Endodermal cell (in vitro differentiated cells): Measurements from ENCODE around the gene STXBP5. TPM values are rescaled to one million over a fixed set of nuclear protein-coding genes. Genes with fewer than 3 reads are reported as not detected.
"Not testable (repeated sequence)": the region's sequence is repeated elsewhere in the genome, so short reads cannot be mapped to it uniquely, and the experiment has no call there.

ENCODE experiments used
- DNase-seq: peaks from one replicate; pipeline ENCODE4 v3.0.0-alpha.2; 2017
- H3K27ac ChIP-seq: 2 replicates; pipeline ENCODE4 v1.5.1; 2013; ENCODE audit warnings: mild to moderate bottlenecking, low read depth, low read length, moderate library complexity
- H3K27me3 ChIP-seq: 2 replicates; pipeline ENCODE4 v1.6.1; 2013; ENCODE audit warnings: mild to moderate bottlenecking, low read length, moderate library complexity; ENCODE audit not compliant: insufficient read depth, control insufficient read depth, poor library complexity, severe bottlenecking
- H3K36me3 ChIP-seq: 2 replicates; pipeline ENCODE4 v1.7.0; 2013; ENCODE audit warnings: mild to moderate bottlenecking, low read length, moderate library complexity; ENCODE audit not compliant: control insufficient read depth, insufficient read depth
- H3K4me1 ChIP-seq: one replicate; pipeline ENCODE4 v1.7.0; 2013; ENCODE audit warnings: low read length; ENCODE audit not compliant: control insufficient read depth, insufficient read depth
- H3K4me3 ChIP-seq: 2 replicates; pipeline ENCODE4 v1.5.1; 2013; ENCODE audit warnings: mild to moderate bottlenecking, low read length, moderate library complexity
- H3K9ac ChIP-seq: 2 replicates; pipeline ENCODE4 v1.6.1; 2013; ENCODE audit warnings: mild to moderate bottlenecking, low read length, moderate library complexity; ENCODE audit not compliant: poor library complexity, severe bottlenecking; ENCODE audit errors: extremely low read depth
- H3K9me3 ChIP-seq: 2 replicates; pipeline ENCODE4 v1.6.1; 2013; ENCODE audit warnings: mild to moderate bottlenecking, low read length, moderate library complexity; ENCODE audit not compliant: control insufficient read depth
- H3K27ac Mint-ChIP-seq: 2 replicates; pipeline ENCODE4 v1.8.0; 2020; ENCODE audit warnings: mixed read lengths
- H3K27me3 Mint-ChIP-seq: 2 replicates; pipeline ENCODE4 v1.8.0; 2021; ENCODE audit warnings: mild to moderate bottlenecking, mixed read lengths; ENCODE audit not compliant: insufficient read depth
- H3K36me3 Mint-ChIP-seq: 2 replicates; pipeline ENCODE4 v1.8.0; 2020; ENCODE audit warnings: low read depth, mixed read lengths
- H3K4me1 Mint-ChIP-seq: 2 replicates; pipeline ENCODE4 v1.8.0; 2020; ENCODE audit warnings: mixed read lengths
- H3K4me3 Mint-ChIP-seq: 2 replicates; pipeline ENCODE4 v1.8.0; 2020; ENCODE audit warnings: mild to moderate bottlenecking, moderate library complexity, mixed read lengths
- H3K9me3 Mint-ChIP-seq: 2 replicates; pipeline ENCODE4 v1.8.0; 2020; ENCODE audit warnings: mild to moderate bottlenecking, mixed read lengths
- CTCF ChIP-seq: fragments of 200-600 bp; sonication (generic); conservative IDR thresholded peaks from 2 replicates; pipeline ENCODE4 v1.5.0; 2021; ENCODE audit warnings: antibody characterized with exemption, mild to moderate bottlenecking
- WGBS, 2 experiments: methylation state at CpG; one replicate each; pipeline versions ENCODE4 v1.1.5 to v1.1.7; 2013; ENCODE audit warnings: missing lambda C conversion rate in 2 of 2, mixed read lengths in 1 of 2; ENCODE audit not compliant: insufficient coverage in 1 of 2, insufficient read length in 1 of 2; 5-methylcytosine and 5-hydroxymethylcytosine counted together
- total RNA-seq, 2 donors: library from RNA; stranded (reverse); fragmentation: NEBNext Ultra II Directional in 1 of 2; extraction: Animal tissue kit (Norgen Biotek cat#: 25700) in 1 of 2; gene quantifications; 2 replicates in 1 of 2; 3 replicates in 1 of 2; pipeline ENCODE4 v1.2.1, GENCODE V29; 2021

Gene STXBP5
- total RNA-seq, 2 donors from 2014 or later: 19.2 to 25.2 TPM

- 97 to 100% methylated on average over 1 of the region's 1 CpG for WGBS, 2 experiments
- H3K9me3 ChIP-seq: peaks cover 39% of the 10 kb centered on the region
- Mint-ChIP-seq H3K4me1 (no peaks in the 10 kb centered on the region), H3K36me3 (peaks cover 49% of the 10 kb centered on the region), H3K9me3 (peaks cover 19% of the 10 kb centered on the region), H3K27me3 (no peaks in the 10 kb centered on the region), H3K4me3 (no peak overlapping the region), H3K27ac (no peak overlapping the region)
- H3K9ac ChIP-seq: no peak overlapping the region
- no peaks in the 10 kb centered on the region for H3K27me3 ChIP-seq
- no peak for TF ChIP-seq CTCF
- no peak overlapping the region for H3K27ac ChIP-seq
- DNase-seq: no peak
- H3K4me1 ChIP-seq: no peaks in the 10 kb centered on the region
- H3K36me3 ChIP-seq: peaks cover 58% of the 10 kb centered on the region
- peak overlapping the region; percentile 20 for H3K4me3 ChIP-seq
Measured at GRCh38 chr6:147378819-147379218, 174.6 kb downstream of the STXBP5 start.

GRCh38 chr6:147380841-147381240, 176.6 kb downstream of the STXBP5 start:
- not testable (repeated sequence) for H3K27me3 Mint-ChIP-seq, H3K4me3 ChIP-seq, H3K27ac ChIP-seq, H3K27ac Mint-ChIP-seq, H3K4me1 Mint-ChIP-seq, H3K27me3 ChIP-seq, H3K4me1 ChIP-seq, DNase-seq, H3K4me3 Mint-ChIP-seq, H3K9ac ChIP-seq
- Histone ChIP-seq H3K36me3 (peaks cover 69% of the 10 kb centered on the region), H3K9me3 (peaks cover 39% of the 10 kb centered on the region)
- 95 to 100% methylated on average over 2 to 3 of the region's 3 CpGs for WGBS, 2 experiments
- H3K9me3 Mint-ChIP-seq: peaks cover 19% of the 10 kb centered on the region
- H3K36me3 Mint-ChIP-seq: peaks cover 59% of the 10 kb centered on the region

- Histone ChIP-seq H3K27me3 (no peaks in the 10 kb centered on the region), H3K4me1 (no peaks in the 10 kb centered on the region), H3K36me3 (peaks cover 66% of the 10 kb centered on the region), H3K9ac (no peak overlapping the region), H3K27ac (no peak overlapping the region), H3K9me3 (peaks cover 39% of the 10 kb centered on the region), H3K4me3 (no peak overlapping the region)
- Mint-ChIP-seq H3K27me3 (no peaks in the 10 kb centered on the region), H3K36me3 (peaks cover 56% of the 10 kb centered on the region), H3K4me1 (no peaks in the 10 kb centered on the region), H3K27ac (no peak overlapping the region), H3K4me3 (no peak overlapping the region), H3K9me3 (peaks cover 19% of the 10 kb centered on the region)
- TF ChIP-seq CTCF: no peak
- DNase-seq: no peak
- 91 to 98% methylated on average over 1 to 3 of the region's 3 CpGs for WGBS, 2 experiments
Measured at GRCh38 chr6:147381712-147382111, 177.5 kb downstream of the STXBP5 start.

GRCh38 chr6:147382945-147383554, 178.8 kb downstream of the STXBP5 start:
- H3K4me1 ChIP-seq: no peaks in the 10 kb centered on the region
- Mint-ChIP-seq H3K9me3 (peaks cover 19% of the 10 kb centered on the region), H3K27me3 (no peaks in the 10 kb centered on the region), H3K27ac (no peak overlapping the region), H3K4me1 (no peaks in the 10 kb centered on the region), H3K4me3 (no peak overlapping the region), H3K36me3 (peaks cover 50% of the 10 kb centered on the region)
- WGBS, 2 experiments: 93 to 96% methylated on average over 4 to 6 of the region's 6 CpGs
- H3K9me3 ChIP-seq: peaks cover 31% of the 10 kb centered on the region
- no peak overlapping the region for H3K27ac ChIP-seq
- DNase-seq: no peak
- no peak overlapping the region for H3K9ac ChIP-seq
- peaks cover 58% of the 10 kb centered on the region for H3K36me3 ChIP-seq
- H3K27me3 ChIP-seq: no peaks in the 10 kb centered on the region
- TF ChIP-seq CTCF: peak; percentile 78
- no peak overlapping the region for H3K4me3 ChIP-seq
